ENCODE data around the gene FBN1.

Gene FBN1

DNA sequence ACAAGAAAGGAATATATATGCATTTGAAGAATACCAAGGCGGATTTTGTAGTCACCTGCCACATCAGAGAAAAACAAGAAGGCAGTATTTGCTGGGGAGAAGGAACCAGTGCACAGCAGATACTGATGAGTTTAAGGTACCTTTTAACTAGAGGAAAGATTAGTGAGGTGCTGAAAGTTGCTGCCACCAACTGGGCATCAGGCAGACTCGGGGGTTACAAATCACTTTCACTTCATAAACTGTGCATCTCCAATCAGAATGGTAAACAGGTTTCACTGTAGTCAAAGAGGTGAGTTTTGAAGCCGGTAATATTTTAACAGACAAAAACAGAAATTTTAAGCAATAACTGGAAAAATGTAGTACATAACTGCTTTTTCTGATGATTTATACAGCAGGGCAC lies 4.1 kb downstream of the FBN1 start:
- Mint-ChIP-seq H3K36me3 (no peaks in the 10 kb centered on the region), H3K27ac (no peak overlapping the region), H3K9me3 (ENCODE audit: low read depth) (no peaks in the 10 kb centered on the region), H3K4me3 (no peak overlapping the region), H3K27me3 (peaks cover 12% of the 10 kb centered on the region), H3K4me1 (ENCODE audit: low read depth) (peaks cover 5% of the 10 kb centered on the region)

DNA sequence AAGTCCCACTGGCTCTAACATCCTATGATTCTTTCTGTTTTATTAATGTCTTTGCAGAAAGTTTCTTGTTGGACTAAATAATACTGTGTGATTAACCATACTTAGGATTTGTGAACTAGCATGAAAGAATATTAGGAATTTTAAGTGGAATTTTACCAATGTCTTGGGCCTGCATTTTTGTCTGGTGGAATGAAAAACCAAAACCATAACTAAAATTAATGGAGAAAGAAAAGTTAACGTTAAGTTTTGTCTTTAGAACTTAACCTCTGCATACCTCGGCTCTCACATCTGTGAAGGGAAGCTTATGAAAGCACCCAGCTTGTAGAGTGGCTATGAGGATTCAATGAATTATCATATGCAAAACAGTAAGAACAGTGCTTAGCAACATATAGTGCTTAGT lies 6.5 kb downstream of the FBN1 start:
- Mint-ChIP-seq H3K27ac (no peak overlapping the region), H3K9me3 (ENCODE audit: low read depth) (no peaks in the 10 kb centered on the region), H3K27me3 (peaks cover 10% of the 10 kb centered on the region), H3K36me3 (no peaks in the 10 kb centered on the region), H3K4me3 (no peak overlapping the region), H3K4me1 (ENCODE audit: low read depth) (peaks cover 3% of the 10 kb centered on the region)

DNA sequence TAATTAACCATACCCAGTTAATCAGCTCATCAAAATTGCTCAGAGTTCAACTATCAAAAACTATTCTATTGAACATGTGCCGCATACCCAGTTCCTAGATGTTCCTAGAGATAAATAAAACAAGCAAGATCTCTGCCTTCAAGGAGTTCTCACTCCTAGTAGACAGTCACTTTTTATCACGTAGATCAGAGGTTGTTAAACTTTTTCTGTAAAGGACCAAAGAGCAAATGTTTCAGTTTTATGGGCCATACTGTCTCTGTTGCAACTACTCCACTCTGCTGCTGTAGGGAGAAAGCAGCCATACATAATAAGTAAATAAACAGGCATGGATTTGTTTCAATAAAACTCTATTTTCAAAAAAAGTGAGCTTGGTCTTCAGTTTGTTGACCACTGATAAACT lies 7.9 kb downstream of the FBN1 start:
- H3K4me1 Mint-ChIP-seq (ENCODE audit: low read depth) = no peaks in the 10 kb centered on the region
- H3K4me3 Mint-ChIP-seq = no peak overlapping the region
- H3K27ac Mint-ChIP-seq = no peak overlapping the region
- no peaks in the 10 kb centered on the region for H3K27me3 Mint-ChIP-seq
- H3K9me3 Mint-ChIP-seq (ENCODE audit: low read depth) = no peaks in the 10 kb centered on the region
- no peaks in the 10 kb centered on the region for H3K36me3 Mint-ChIP-seq

DNA sequence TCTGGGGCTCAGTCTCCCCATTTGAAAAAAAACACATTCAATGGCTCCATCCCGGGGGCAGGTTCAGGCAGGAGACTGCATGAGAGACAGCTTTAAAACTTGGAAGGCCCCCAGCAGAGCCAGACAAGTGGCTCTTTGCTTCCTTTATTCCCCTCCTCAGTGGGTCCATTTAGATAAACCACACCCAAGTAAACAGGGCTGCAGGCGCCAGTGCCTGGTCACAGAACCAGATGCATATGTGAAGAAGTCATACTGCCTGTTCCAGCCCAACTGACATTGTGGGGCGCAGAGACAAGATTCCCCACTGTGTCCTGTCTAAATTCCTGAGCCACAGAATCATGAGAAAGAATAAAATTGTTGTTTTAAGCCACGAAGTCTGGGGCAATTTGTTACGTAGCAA lies 9.0 kb downstream of the FBN1 start:
- H3K4me3 Mint-ChIP-seq = no peak overlapping the region
- H3K27me3 Mint-ChIP-seq = no peaks in the 10 kb centered on the region

DNA sequence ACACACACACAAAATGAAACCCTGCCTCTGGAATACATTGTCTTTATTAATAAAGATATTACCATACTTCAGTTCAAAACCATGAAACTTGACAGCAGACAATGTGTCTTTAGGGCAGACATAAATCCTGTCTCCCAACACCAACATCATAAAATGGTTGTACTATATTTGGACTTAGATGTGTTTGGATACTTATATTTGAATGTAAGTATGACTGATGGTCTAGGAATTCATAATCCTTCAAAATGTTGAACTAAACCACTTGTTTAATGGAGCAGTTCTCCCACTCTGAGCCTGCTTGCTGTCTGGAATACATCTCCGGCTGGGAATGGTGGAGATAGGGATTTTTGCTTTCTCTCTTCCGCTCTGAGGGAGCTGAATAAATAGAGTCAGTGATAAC lies 10.6 kb downstream of the FBN1 start:
- H3K36me3 Mint-ChIP-seq = no peaks in the 10 kb centered on the region
- H3K27ac Mint-ChIP-seq = no peak overlapping the region
- no peaks in the 10 kb centered on the region for H3K4me1 Mint-ChIP-seq (ENCODE audit: low read depth)
- H3K4me3 Mint-ChIP-seq = no peak overlapping the region
- H3K27me3 Mint-ChIP-seq = no peaks in the 10 kb centered on the region
- no peaks in the 10 kb centered on the region for H3K9me3 Mint-ChIP-seq (ENCODE audit: low read depth)

More for the DNA sequence above, 9.0 kb downstream of the FBN1 start:
- Mint-ChIP-seq H3K9me3 (ENCODE audit: low read depth) (no peaks in the 10 kb centered on the region), H3K27ac (no peak overlapping the region), H3K36me3 (no peaks in the 10 kb centered on the region), H3K4me1 (ENCODE audit: low read depth) (no peaks in the 10 kb centered on the region)

DNA sequence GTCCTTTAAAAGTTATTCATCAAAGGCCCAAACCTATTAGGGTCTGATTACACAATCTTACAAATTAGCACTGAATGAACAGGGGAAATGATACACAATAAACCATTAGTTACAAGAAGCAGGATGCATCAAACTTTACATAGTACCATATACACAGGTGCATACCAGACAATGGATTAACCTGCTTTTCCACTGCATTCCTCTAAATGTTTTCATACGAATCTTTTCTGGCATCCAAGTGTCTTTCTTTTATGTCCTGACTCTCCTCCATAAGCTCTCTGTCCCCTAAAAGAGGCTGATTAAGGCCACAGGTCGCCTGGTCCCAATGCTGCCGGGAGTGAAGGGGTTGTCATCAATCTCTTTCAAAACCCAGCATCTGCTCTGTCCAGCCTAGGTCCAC lies 11.4 kb downstream of the FBN1 start:
- H3K9me3 Mint-ChIP-seq (ENCODE audit: low read depth) = no peaks in the 10 kb centered on the region
- no peak overlapping the region for H3K4me3 Mint-ChIP-seq
- no peaks in the 10 kb centered on the region for H3K36me3 Mint-ChIP-seq
- H3K27ac Mint-ChIP-seq = no peak overlapping the region
- H3K27me3 Mint-ChIP-seq = peaks cover under 1% of the 10 kb centered on the region
- H3K4me1 Mint-ChIP-seq (ENCODE audit: low read depth) = no peaks in the 10 kb centered on the region

DNA sequence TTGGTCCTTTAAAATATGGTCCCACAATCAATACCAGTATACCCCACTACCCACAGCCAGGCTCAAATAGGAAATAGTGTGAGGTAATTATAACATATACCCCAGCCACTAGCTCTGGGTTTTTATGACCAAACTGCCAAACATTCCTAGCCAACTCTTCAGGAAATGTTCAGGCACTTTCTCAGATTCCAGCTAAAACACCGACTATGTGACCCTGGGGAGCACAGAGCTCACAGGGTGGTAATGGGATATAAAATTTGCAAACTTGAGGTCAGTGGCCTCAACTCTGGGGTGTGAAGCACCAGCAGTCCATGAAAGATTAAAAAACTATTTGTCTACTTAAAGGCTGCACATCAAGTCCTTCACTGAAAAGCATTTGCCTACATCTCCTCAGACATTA lies 12.9 kb downstream of the FBN1 start:
- Mint-ChIP-seq H3K9me3 (ENCODE audit: low read depth) (no peaks in the 10 kb centered on the region), H3K36me3 (no peaks in the 10 kb centered on the region), H3K4me1 (ENCODE audit: low read depth) (no peaks in the 10 kb centered on the region), H3K27me3 (peaks cover 2% of the 10 kb centered on the region), H3K4me3 (no peak overlapping the region), H3K27ac (no peak overlapping the region)

DNA sequence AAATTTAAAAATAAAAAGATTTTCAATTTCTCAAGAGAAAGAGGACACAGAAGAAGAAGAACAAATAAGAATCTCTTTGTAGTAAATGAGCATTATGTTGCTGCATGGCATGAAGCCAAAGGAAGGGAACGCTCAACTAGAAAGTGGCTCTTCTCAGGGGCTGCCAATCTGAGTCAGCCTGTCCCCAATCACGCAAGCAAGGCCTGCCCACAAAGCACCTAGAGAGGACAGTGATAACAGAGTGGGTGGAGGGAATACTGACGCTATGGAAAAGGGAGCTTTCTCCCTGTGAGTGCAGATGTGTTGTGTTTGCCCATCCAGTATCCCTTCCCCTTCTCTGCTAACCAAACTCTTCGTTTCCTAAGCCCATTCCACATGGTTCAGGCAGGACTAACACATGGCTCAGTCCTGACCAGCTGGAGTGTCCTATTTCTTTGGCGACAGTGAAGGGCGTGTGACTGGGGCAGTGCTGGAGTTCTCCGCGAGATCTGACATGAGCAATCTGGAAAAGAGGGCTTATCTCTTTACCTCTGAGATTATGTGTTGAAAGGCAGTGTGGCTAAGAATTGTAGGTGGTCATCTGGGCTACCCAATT lies 14.2 kb downstream of the FBN1 start:
- H3K9me3 Mint-ChIP-seq (ENCODE audit: low read depth) = no peaks in the 10 kb centered on the region
- no peak overlapping the region for H3K27ac Mint-ChIP-seq
- H3K27me3 Mint-ChIP-seq = peaks cover 2% of the 10 kb centered on the region
- H3K4me1 Mint-ChIP-seq (ENCODE audit: low read depth) = no peaks in the 10 kb centered on the region
- H3K36me3 Mint-ChIP-seq = no peaks in the 10 kb centered on the region
- H3K4me3 Mint-ChIP-seq = no peak overlapping the region

DNA sequence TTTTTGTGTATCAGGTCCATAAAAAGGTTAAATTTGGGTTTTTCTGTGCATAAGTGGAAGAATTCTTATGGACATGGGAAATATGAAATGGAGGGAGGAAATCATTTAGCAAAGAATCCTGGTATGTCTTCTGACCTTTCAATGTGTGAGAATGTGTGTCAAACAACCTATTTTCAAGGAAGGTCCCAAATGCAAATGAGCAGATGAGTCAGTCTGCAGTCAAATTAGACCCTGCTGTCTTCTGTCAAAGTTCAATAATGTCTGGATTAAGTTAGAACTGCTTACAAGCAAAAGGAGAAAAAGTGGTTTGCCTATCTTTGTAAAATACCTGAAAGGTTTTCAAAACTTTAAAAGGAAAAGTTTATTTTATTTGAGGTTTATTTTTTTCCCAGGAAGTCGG lies 15.3 kb downstream of the FBN1 start:
- no peak overlapping the region for H3K4me3 Mint-ChIP-seq
- H3K36me3 Mint-ChIP-seq = no peaks in the 10 kb centered on the region
- no peaks in the 10 kb centered on the region for H3K4me1 Mint-ChIP-seq (ENCODE audit: low read depth)
- peaks cover 2% of the 10 kb centered on the region for H3K27me3 Mint-ChIP-seq
- H3K27ac Mint-ChIP-seq = no peak overlapping the region
- no peaks in the 10 kb centered on the region for H3K9me3 Mint-ChIP-seq (ENCODE audit: low read depth)

DNA sequence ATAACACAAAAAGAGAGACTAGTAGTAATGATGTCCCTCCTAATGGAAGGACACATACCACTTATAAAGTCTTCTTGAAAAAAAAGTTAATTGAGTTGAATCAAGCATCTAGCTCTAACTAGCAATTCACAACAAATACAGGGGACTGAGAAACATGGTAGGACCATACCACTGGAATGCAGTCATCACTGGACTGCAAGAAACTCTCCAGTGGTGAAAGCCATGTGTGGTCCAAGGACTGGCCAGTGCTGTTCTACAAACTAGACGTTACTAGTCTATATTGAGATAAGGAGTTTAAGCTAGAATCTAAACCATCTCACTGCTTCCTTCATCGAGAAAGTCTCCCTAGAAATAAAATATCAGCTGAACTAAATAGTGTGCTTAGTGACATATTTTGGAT lies 16.7 kb downstream of the FBN1 start:
- Mint-ChIP-seq H3K27me3 (peaks cover 2% of the 10 kb centered on the region), H3K4me1 (ENCODE audit: low read depth) (no peaks in the 10 kb centered on the region), H3K36me3 (no peaks in the 10 kb centered on the region), H3K27ac (no peak overlapping the region), H3K4me3 (no peak overlapping the region), H3K9me3 (ENCODE audit: low read depth) (no peaks in the 10 kb centered on the region)

DNA sequence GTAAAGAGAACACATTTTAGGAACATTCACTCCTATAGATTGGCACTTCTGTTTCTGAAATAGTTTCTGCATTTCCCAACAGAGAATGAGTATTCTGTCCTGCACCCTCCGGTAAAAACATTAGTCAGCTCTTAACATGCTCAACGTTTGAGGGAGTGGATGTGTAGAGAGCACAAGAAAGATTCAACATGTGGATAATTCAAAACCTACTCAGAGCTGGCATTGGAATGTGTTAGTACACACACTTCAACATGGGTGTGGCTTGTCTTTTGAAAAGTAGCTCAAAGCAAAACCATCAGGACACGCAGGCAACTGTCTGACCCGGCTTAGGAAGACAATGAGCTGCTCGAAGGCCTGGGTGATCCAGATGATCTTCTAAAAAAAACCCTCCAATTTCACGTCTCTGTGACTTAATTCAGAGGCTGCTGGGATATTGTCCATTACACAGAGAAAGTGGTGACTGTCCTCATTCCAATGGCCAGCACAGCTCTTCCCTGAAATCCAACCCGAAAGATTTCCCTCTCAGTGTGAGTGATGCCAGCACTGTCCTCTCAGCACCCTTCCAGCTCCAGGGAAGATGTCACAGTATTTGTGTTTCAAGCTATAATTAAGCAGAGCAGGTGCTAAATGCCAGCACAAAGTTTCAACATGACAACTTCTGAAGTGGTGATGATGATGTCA lies 18.1 kb downstream of the FBN1 start:
- Mint-ChIP-seq H3K9me3 (ENCODE audit: low read depth) (no peaks in the 10 kb centered on the region), H3K4me1 (ENCODE audit: low read depth) (no peaks in the 10 kb centered on the region), H3K27me3 (peaks cover 3% of the 10 kb centered on the region), H3K27ac (no peak overlapping the region), H3K4me3 (no peak overlapping the region), H3K36me3 (no peaks in the 10 kb centered on the region)

DNA sequence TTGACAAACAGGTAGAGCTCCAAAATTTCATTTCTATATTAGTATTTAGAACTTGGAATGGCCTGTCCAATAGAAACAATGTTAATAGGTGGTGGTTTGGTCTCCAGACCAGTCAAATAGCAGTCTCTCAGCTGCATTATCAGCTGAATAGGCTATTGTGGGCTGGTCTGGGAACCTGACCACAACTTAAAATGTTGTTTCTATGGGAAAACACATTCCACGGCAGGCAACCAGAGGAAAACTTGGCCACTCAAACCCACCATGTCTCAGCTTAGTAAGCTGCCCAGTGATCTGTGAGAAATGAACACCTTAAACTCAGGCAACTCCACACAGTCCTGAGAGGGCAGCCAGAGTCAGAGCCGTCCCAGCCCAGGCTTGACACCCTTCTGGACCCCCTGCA lies 20.4 kb downstream of the FBN1 start:
- peaks cover 3% of the 10 kb centered on the region for H3K27me3 Mint-ChIP-seq
- no peaks in the 10 kb centered on the region for H3K9me3 Mint-ChIP-seq (ENCODE audit: low read depth)
- H3K4me1 Mint-ChIP-seq (ENCODE audit: low read depth) = no peaks in the 10 kb centered on the region
- H3K27ac Mint-ChIP-seq = no peak overlapping the region
- H3K36me3 Mint-ChIP-seq = no peaks in the 10 kb centered on the region
- no peak overlapping the region for H3K4me3 Mint-ChIP-seq

DNA sequence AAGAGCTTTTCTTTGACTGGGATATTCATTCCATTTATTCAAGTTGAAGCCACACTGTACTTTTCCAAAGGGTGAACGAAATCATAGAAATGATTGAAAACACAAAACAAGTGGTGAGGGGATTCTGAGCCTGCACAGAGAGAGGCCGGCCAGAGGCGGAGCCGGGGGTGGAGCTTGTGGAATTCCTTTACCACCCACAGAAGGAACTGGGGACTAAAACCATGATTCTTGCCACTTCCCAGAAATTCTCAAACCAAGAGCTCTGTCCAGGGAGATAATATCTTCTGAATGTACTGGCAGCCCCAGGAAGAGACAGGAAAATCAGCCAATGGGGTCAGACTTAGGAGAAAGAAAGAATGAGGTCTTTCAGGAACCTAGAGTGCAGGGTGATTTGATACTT lies 20.8 kb downstream of the FBN1 start:
- Mint-ChIP-seq H3K4me1 (ENCODE audit: low read depth) (no peaks in the 10 kb centered on the region), H3K27ac (no peak overlapping the region), H3K9me3 (ENCODE audit: low read depth) (no peaks in the 10 kb centered on the region), H3K27me3 (peaks cover 3% of the 10 kb centered on the region), H3K36me3 (no peaks in the 10 kb centered on the region), H3K4me3 (no peak overlapping the region)

DNA sequence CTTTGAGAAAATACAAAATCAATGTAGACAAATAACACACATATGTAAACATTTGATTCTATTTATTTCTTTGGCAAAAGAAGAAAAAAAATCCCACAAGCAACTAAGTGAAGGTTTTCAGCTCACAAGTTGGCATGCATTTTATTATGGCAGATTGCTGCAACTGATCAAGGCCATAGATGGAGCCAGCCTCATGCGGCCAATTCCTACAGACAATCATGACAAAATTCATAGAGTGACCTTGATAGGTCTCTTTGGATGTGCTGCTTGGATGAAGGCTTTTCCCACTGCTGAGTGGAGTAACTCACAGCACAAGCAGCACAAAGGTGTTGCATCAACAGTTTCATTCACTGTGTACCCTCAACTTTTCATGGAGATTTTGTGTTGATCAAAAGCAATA lies 22.1 kb downstream of the FBN1 start:
- Mint-ChIP-seq H3K9me3 (ENCODE audit: low read depth) (no peaks in the 10 kb centered on the region), H3K4me1 (ENCODE audit: low read depth) (no peaks in the 10 kb centered on the region), H3K27ac (no peak overlapping the region), H3K27me3 (peaks cover 4% of the 10 kb centered on the region), H3K4me3 (no peak overlapping the region), H3K36me3 (no peaks in the 10 kb centered on the region)

DNA sequence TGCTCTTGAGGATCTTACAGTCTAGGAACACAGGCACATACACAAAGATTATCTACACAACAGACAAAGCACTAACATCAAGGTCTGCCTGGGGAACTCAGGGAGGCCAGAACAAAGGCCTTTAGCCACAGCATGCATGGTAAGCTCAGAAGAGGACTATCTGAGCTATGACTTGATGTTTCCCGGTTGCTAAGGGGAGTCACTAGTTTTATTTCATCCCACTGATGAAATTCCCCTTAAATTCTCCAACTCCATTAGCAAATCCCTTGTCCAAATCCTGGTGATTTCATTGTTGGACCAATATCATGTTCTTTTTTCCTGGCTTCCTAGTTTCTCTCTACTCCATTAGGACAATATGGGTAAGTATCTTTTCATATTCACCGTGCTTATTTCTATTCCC lies 23.3 kb downstream of the FBN1 start:
- no peaks in the 10 kb centered on the region for H3K4me1 Mint-ChIP-seq (ENCODE audit: low read depth)
- H3K36me3 Mint-ChIP-seq = no peaks in the 10 kb centered on the region

DNA sequence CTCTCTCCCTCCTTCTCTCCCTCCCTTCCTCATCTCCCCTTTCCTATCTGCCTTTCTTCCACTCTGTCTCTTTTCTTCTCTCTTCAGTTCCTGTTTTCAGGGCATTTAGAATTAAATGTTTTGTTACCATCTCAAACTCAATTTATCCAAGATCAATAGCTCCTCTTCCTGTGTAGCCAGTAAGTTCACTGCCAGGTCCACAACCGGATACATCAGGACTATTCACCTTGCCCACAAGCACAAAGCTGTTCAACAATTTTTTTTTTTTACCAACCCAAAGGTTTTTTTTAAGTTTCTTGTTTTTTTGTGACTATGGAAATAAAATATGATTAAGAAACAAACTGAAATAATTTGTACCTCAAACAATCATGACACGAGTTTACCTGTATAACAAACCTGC lies 26.1 kb downstream of the FBN1 start:
- Mint-ChIP-seq H3K9me3 (ENCODE audit: low read depth) (no peaks in the 10 kb centered on the region), H3K4me1 (ENCODE audit: low read depth) (no peaks in the 10 kb centered on the region), H3K36me3 (no peaks in the 10 kb centered on the region), H3K27me3 (peaks cover 4% of the 10 kb centered on the region), H3K4me3 (no peak overlapping the region), H3K27ac (no peak overlapping the region)

More for the DNA sequence above, 23.3 kb downstream of the FBN1 start:
- no peak overlapping the region for H3K4me3 Mint-ChIP-seq
- H3K9me3 Mint-ChIP-seq (ENCODE audit: low read depth) = no peaks in the 10 kb centered on the region
- H3K27me3 Mint-ChIP-seq = peaks cover 4% of the 10 kb centered on the region
- H3K27ac Mint-ChIP-seq = no peak overlapping the region

All from activated naive CD8-positive, alpha-beta T cell (primary cell).